Measurements from ENCODE around the gene PDE4D. TPM values are rescaled to one million over a fixed set of nuclear protein-coding genes. Genes with fewer than 3 reads are reported as not detected.

Gene PDE4D
- total and polyA plus RNA-seq, 10 of the 15 experiments (the other 5 are each of a cell fraction or from before 2014, with no cell fraction given), result 0.87 to 4.1 (median 2.2) TPM

GRCh38 chr5:59559323-59559722 lies 334.2 kb downstream of the PDE4D start:
- Histone ChIP-seq H2AFZ (ENCODE audit: control insufficient read depth, low read depth, low read length) (no peak overlapping the region), H3K4me3 (no peak overlapping the region), H3K36me3 (ENCODE audit: control insufficient read depth in 2 of 2, insufficient read depth in 2 of 2, low read length in 1 of 2) (no peaks in the 10 kb centered on the region; a peak in 1 of 4 replicates), H3K4me1 (ENCODE audit: control insufficient read depth, insufficient read depth, low read length) (peaks cover 15% of the 10 kb centered on the region), H3K9ac (ENCODE audit: control insufficient read depth, insufficient read depth, low read length) (no peak overlapping the region), H3K9me3 (replicated peaks; ENCODE audit: control insufficient read depth, insufficient read depth, low read length) (no peaks in the 10 kb centered on the region), H3K79me2 (ENCODE audit: control insufficient read depth, insufficient read depth, low read length) (no peaks in the 10 kb centered on the region), H3K4me2 (ENCODE audit: control insufficient read depth, insufficient read depth) (no peak overlapping the region), H4K20me1 (ENCODE audit: control insufficient read depth, insufficient read depth) (no peaks in the 10 kb centered on the region), H3K27me3 (replicated peaks in 1 of 2; ENCODE audit: control insufficient read depth in 2 of 2, insufficient read depth in 2 of 2, low read length in 1 of 2) (no peaks in the 10 kb centered on the region), H3K27ac (ENCODE audit: control insufficient read depth, insufficient read depth) (no peak overlapping the region)
- TF ChIP-seq EZH2 (IDR thresholded peaks at IDR 0.05; ENCODE audit: borderline replicate concordance, control insufficient read depth, low read depth, low read length), result no peak
- DNase-seq (ENCODE audit: low read depth, low spot score) (no peak), FAIRE-seq (no peak), ATAC-seq (no peak)
- intact Hi-C loops (cut with micrococcal nuclease; ENCODE audit: unreplicated experiment), result no loop called here
- ChIA-PET RAD21 (ENCODE audit: unreplicated experiment) (interaction anchor here (0.6 to 0.8 kb wide), 2 partner anchors 16 to 48 kb away, joined by 3 read pairs; no protein-coding TSS in a partner anchor), POLR2A (no interaction called here), CTCF (interaction anchor here (0.6 to 1.2 kb wide), 3 partner anchors 34 to 106 kb away, joined by 3 read pairs; no protein-coding TSS in a partner anchor), SMC1A (ENCODE audit: uncharacterized antibody, unreplicated experiment) (interaction anchor here (0.8 to 1.2 kb wide), 2 partner anchors 15 to 102 kb away, joined by 3 to 5 read pairs; no protein-coding TSS in a partner anchor)
- no TSS peak for BruUV-seq (replicated peaks)
- in situ Hi-C loops (cut with MboI), result no loop called here
- WGBS (ENCODE audit: insufficient coverage, insufficient replicate concordance, low lambda C conversion rate, missing lambda C conversion rate), result 96% methylated on average over 3 of the region's 3 CpGs

GRCh38 chr5:59558501-59558900 lies 335.0 kb downstream of the PDE4D start:
- no peaks in the 10 kb centered on the region for H4K20me1 ChIP-seq (ENCODE audit: control insufficient read depth, insufficient read depth)
- FAIRE-seq, result no peak
- no peak overlapping the region for H3K9ac ChIP-seq (ENCODE audit: control insufficient read depth, insufficient read depth, low read length)
- no peaks in the 10 kb centered on the region for H3K79me2 ChIP-seq (ENCODE audit: control insufficient read depth, insufficient read depth, low read length)
- SMC1A ChIA-PET (ENCODE audit: uncharacterized antibody, unreplicated experiment), result interaction anchor here (0.7 to 1.2 kb wide), 4 partner anchors 13 to 103 kb away, joined by 3 to 5 read pairs (median 4); no protein-coding TSS in a partner anchor
- in situ Hi-C loops (cut with MboI), result no loop called here
- CTCF ChIA-PET, result interaction anchor here (0.7 to 1.2 kb wide), 4 partner anchors 35 to 563 kb away, joined by 3 read pairs; no protein-coding TSS in a partner anchor
- H3K36me3 ChIP-seq (ENCODE audit: control insufficient read depth in 2 of 2, insufficient read depth in 2 of 2, low read length in 1 of 2), result no peaks in the 10 kb centered on the region
- no peak for ATAC-seq
- H3K9me3 ChIP-seq (replicated peaks; ENCODE audit: control insufficient read depth, insufficient read depth, low read length), result no peaks in the 10 kb centered on the region
- RAD21 ChIA-PET (ENCODE audit: unreplicated experiment), result interaction anchor here (0.6 to 0.8 kb wide), 2 partner anchors 15 to 47 kb away, joined by 3 read pairs; no protein-coding TSS in a partner anchor
- no peak overlapping the region for H3K4me3 ChIP-seq
- no peak overlapping the region for H3K27ac ChIP-seq (ENCODE audit: control insufficient read depth, insufficient read depth)
- POLR2A ChIA-PET, result no interaction called here
- no peak overlapping the region for H3K4me2 ChIP-seq (ENCODE audit: control insufficient read depth, insufficient read depth)
- H3K4me1 ChIP-seq (ENCODE audit: control insufficient read depth, insufficient read depth, low read length), result peaks cover 13% of the 10 kb centered on the region
- 90% methylated on average over 1 of the region's 1 CpG for WGBS (ENCODE audit: insufficient coverage, insufficient replicate concordance, low lambda C conversion rate, missing lambda C conversion rate)
- BruUV-seq (replicated peaks), result no TSS peak
- no peaks in the 10 kb centered on the region for H3K27me3 ChIP-seq (replicated peaks in 1 of 2; ENCODE audit: control insufficient read depth in 2 of 2, insufficient read depth in 2 of 2, low read length in 1 of 2)
- DNase-seq (ENCODE audit: low read depth, low spot score), result no peak
- intact Hi-C loops (cut with micrococcal nuclease; ENCODE audit: unreplicated experiment), result no loop called here
- no peak overlapping the region for H2AFZ ChIP-seq (ENCODE audit: control insufficient read depth, low read depth, low read length)
- TF ChIP-seq JUND (IDR thresholded peaks at IDR 0.05; ENCODE audit: low read depth, low read length), result no peak
- TF ChIP-seq CREM (IDR thresholded peaks at IDR 0.05; ENCODE audit: low read depth), result no peak
- TF ChIP-seq ATF7 (IDR thresholded peaks at IDR 0.05; ENCODE audit: low read depth), result no peak
- no peak for TF ChIP-seq CTCF (IDR thresholded peaks at IDR 0.05 in 2 of 3, conservative IDR thresholded peaks at IDR 0.05 in 1 of 3; ENCODE audit: control insufficient read depth in 2 of 3, extremely low read depth in 1 of 3, insufficient read depth in 1 of 3, low read depth in 3 of 3, low read length in 3 of 3)
- TF ChIP-seq ZNF687 (IDR thresholded peaks at IDR 0.05), result no peak
- TF ChIP-seq GATAD2B (conservative IDR thresholded peaks at IDR 0.05; ENCODE audit: low read depth), result no peak
- no peak for TF ChIP-seq RB1 (IDR thresholded peaks at IDR 0.05; ENCODE audit: borderline replicate concordance)
- TF ChIP-seq CHD4 (IDR thresholded peaks at IDR 0.05), result no peak
- TF ChIP-seq FOS (IDR thresholded peaks at IDR 0.05; ENCODE audit: borderline replicate concordance, extremely low read depth, insufficient read length), result no peak
- no peak for TF ChIP-seq MXI1 (IDR thresholded peaks at IDR 0.05; ENCODE audit: low read depth, low read length)

Measured in GM12878 (cell line).